Fibroblast of the aortic adventitia (primary cell): ENCODE results near the gene TTF2. TPM values are rescaled to one million over a fixed set of nuclear protein-coding genes. Genes with fewer than 3 reads are reported as not detected.

Source experiments
- DNase-seq: peaks from one replicate; pipeline ENCODE4 v3.0.0-alpha.2; 2010; ENCODE audit warnings: low read depth
- H3K4me3 ChIP-seq: 2 replicates; pipeline ENCODE4 v1.5.1; 2011; ENCODE audit warnings: low read depth, mild to moderate bottlenecking, control low read depth, low read length, moderate library complexity
- CTCF ChIP-seq: IDR thresholded peaks from 2 replicates; pipeline ENCODE4 v1.5.1; 2011; ENCODE audit warnings: mild to moderate bottlenecking, low read length, control low read depth, inconsistent platforms; ENCODE audit not compliant: insufficient read depth
- total RNA-seq: library from RNA; depleted of rRNA; stranded (reverse); fragments of >200 nt; gene quantifications from 2 replicates; pipeline ENCODE4 v1.2.3, GENCODE V29; 2012; ENCODE audit warnings: low replicate concordance

TTF2 gene
- total RNA-seq, 1 donor: 11.0 TPM

GRCh38 chr1:117143172-117143571, 83.0 kb downstream of the TTF2 start:
- no peak for TF ChIP-seq CTCF

GRCh38 chr1:117143871-117144270, 83.7 kb downstream of the TTF2 start:
- no peak for TF ChIP-seq CTCF
- H3K4me3 ChIP-seq: no peak overlapping the region
- peak; percentile 82 for DNase-seq

More at GRCh38 chr1:117143172-117143571, 83.0 kb downstream of the TTF2 start:
- no peak overlapping the region for H3K4me3 ChIP-seq
- no peak for DNase-seq

GRCh38 chr1:117146072-117146471, 85.9 kb downstream of the TTF2 start:
- no peak overlapping the region for H3K4me3 ChIP-seq
- TF ChIP-seq CTCF: no peak
- DNase-seq: no peak

GRCh38 chr1:117146575-117147340, 86.6 kb downstream of the TTF2 start:
- H3K4me3 ChIP-seq: no peak overlapping the region
- peak; percentile 94 for DNase-seq
- TF ChIP-seq CTCF: no peak

- no peak overlapping the region for H3K4me3 ChIP-seq
- TF ChIP-seq CTCF: no peak
- no peak for DNase-seq
Observed at GRCh38 chr1:117147341-117147831, 87.3 kb downstream of the TTF2 start.

GRCh38 chr1:117147856-117148588, 87.9 kb downstream of the TTF2 start:
- DNase-seq: peak; percentile 70
- no peak for TF ChIP-seq CTCF
- H3K4me3 ChIP-seq: no peak overlapping the region
